WTC11 (cell line): ENCODE results near the gene INO80. TPM values are rescaled to one million over a fixed set of nuclear protein-coding genes. Genes with fewer than 3 reads are reported as not detected.

Experiments used
- ATAC-seq: fragments of 200-7000 bp; cut with Tn5 transposase; 2 replicates; pipeline ENCODE4 v1.10.0; 2021; ENCODE audit warnings: mild to moderate bottlenecking, moderate library complexity
- CTCF ChIA-PET: fragments of 300-600 bp; sonication (Branson Sonifier 250); formaldehyde crosslinking; loops from one replicate; lab custom pipeline; 2021; ENCODE audit warnings: antibody characterized with exemption; lab: Charles Lee
- POLR2A ChIA-PET: fragments of 350-600 bp; sonication (Branson Sonifier 250); formaldehyde crosslinking; loops from one replicate; lab custom pipeline; 2021; ENCODE audit warnings: antibody characterized with exemption; lab: Charles Lee
- DNase-seq: peaks from one replicate; pipeline ENCODE4 v3.0.0; 2021; ENCODE audit warnings: low spot score
- H3K27ac Mint-ChIP-seq: 2 replicates; pipeline ENCODE4 v1.8.0; 2021; ENCODE audit warnings: mixed read lengths
- H3K27me3 Mint-ChIP-seq: 2 replicates; pipeline ENCODE4 v1.8.0; 2021; ENCODE audit warnings: low read depth, mild to moderate bottlenecking, moderate library complexity, mixed read lengths
- H3K36me3 Mint-ChIP-seq: 2 replicates; pipeline ENCODE4 v1.8.0; 2021; ENCODE audit warnings: mixed read lengths
- H3K4me1 Mint-ChIP-seq: 2 replicates; pipeline ENCODE4 v1.8.0; 2022; ENCODE audit warnings: mixed read lengths
- H3K4me3 Mint-ChIP-seq: 2 replicates; pipeline ENCODE4 v1.8.0; 2021; ENCODE audit warnings: mild to moderate bottlenecking, moderate library complexity, mixed read lengths
- H3K9me3 Mint-ChIP-seq: 2 replicates; pipeline ENCODE4 v1.8.0; 2021; ENCODE audit warnings: mixed read lengths
- E2F5 ChIP-seq: sonication (generic); formaldehyde crosslinking; IDR thresholded peaks from 2 replicates; pipeline ENCODE4 v1.8.1; 2022; ENCODE audit warnings: mild to moderate bottlenecking, moderate library complexity, missing genetic modification reagents
- ESRRA ChIP-seq: sonication (generic); formaldehyde crosslinking; IDR thresholded peaks from 2 replicates; pipeline ENCODE4 v1.8.1; 2022; ENCODE audit warnings: mild to moderate bottlenecking, missing genetic modification reagents, borderline replicate concordance
- FOXK1 ChIP-seq: sonication (generic); formaldehyde crosslinking; IDR thresholded peaks from 2 replicates; pipeline ENCODE4 v1.8.0; 2022; ENCODE audit warnings: mild to moderate bottlenecking, moderate library complexity, missing genetic modification reagents
- HMGA2 ChIP-seq: fragments of 250-450 bp; sonication (Bioruptor Pico); IDR thresholded peaks from 2 replicates; pipeline ENCODE4 v1.4.0; 2021; ENCODE audit warnings: mild to moderate bottlenecking, moderate library complexity
- NR1H2 ChIP-seq: sonication (generic); formaldehyde crosslinking; IDR thresholded peaks from 2 replicates; pipeline ENCODE4 v1.9.0; 2021; ENCODE audit warnings: mild to moderate bottlenecking, moderate library complexity, missing genetic modification reagents
- STAT6 ChIP-seq: sonication (generic); formaldehyde crosslinking; conservative IDR thresholded peaks from 2 replicates; pipeline ENCODE4 v1.8.1; 2023; ENCODE audit warnings: mild to moderate bottlenecking, low read depth, missing genetic modification reagents, moderate library complexity
- ZBTB21 ChIP-seq: sonication (generic); formaldehyde crosslinking; IDR thresholded peaks from 2 replicates; pipeline ENCODE4 v1.8.1; 2023; ENCODE audit warnings: mild to moderate bottlenecking, missing genetic modification reagents, borderline replicate concordance
- ZBTB43 ChIP-seq: sonication (generic); formaldehyde crosslinking; IDR thresholded peaks from 2 replicates; pipeline ENCODE4 v1.8.1; 2023; ENCODE audit warnings: mild to moderate bottlenecking, missing genetic modification reagents
- ZNF263 ChIP-seq: sonication (generic); formaldehyde crosslinking; IDR thresholded peaks from 2 replicates; pipeline ENCODE4 v1.8.1; 2022; ENCODE audit warnings: low read depth, mild to moderate bottlenecking, moderate library complexity, missing genetic modification reagents
- ZNF317 ChIP-seq: sonication (generic); formaldehyde crosslinking; IDR thresholded peaks from 2 replicates; pipeline ENCODE4 v1.8.1; 2023; ENCODE audit warnings: low read depth, mild to moderate bottlenecking, moderate library complexity, missing genetic modification reagents, borderline replicate concordance
- total RNA-seq: library from RNA; stranded (reverse); gene quantifications from 3 replicates; pipeline ENCODE4 v1.2.3, GENCODE V29; 2021
- TF ChIP-seq, protein P1 (sequence below): sonication (generic); formaldehyde crosslinking; IDR thresholded peaks from 2 replicates; pipeline ENCODE4 v1.8.0; 2022; ENCODE audit warnings: mild to moderate bottlenecking, missing genetic modification reagents
- TF ChIP-seq, protein P2 (sequence below): sonication (generic); formaldehyde crosslinking; IDR thresholded peaks from 2 replicates; pipeline ENCODE4 v1.8.0; 2023; ENCODE audit warnings: missing genetic modification reagents, mild to moderate bottlenecking, borderline replicate concordance
- TF ChIP-seq, protein P3 (sequence below): fragments of 250-450 bp; sonication (Bioruptor Pico); IDR thresholded peaks from 2 replicates; pipeline ENCODE4 v1.8.0; 2021; ENCODE audit warnings: mild to moderate bottlenecking

The INO80 gene
- total RNA-seq, 1 experiment from 2014 or later = 20.6 TPM

GRCh38 chr15:41116962-41117252 is 827 bp upstream of the INO80 start (continued):
- no peak for TF ChIP-seq ZBTB43 (CRISPR knock-in tag)

DNA sequence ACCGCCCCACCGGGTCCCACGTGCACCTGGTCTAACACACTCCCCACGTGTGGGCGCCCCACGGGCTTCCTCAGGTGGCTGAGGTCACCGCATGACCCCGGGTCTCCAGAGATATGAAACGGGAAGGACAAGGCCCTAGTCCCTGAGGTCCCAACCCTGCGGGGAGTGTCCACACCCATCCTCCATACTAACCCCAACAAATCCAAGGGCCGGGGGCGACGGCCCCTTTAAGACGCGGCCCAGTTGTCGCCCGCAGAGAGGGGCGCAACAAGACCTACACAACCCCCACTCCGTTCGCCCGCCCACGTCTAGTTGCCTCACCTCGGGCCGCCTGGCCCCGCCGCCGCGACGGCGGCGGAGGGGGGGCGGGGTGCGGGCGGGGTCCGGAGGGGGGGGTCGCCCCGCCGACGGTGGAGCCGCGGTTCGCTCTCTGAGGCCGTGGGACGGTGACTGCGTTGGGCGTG is 396 bp downstream of the INO80 start:
- TF ChIP-seq ZNF263 (CRISPR knock-in tag) (no peak), E2F5 (CRISPR knock-in tag) (0 out of 2 replicates have a peak, but pooled peaks have one; percentile 29), ESRRA (no peak), ZBTB21 (no peak), ZNF317 (no peak), HMGA2 (CRISPR knock-in tag) (no peak), NR1H2 (CRISPR knock-in tag) (no peak)
- TF ChIP-seq, protein P1, sequence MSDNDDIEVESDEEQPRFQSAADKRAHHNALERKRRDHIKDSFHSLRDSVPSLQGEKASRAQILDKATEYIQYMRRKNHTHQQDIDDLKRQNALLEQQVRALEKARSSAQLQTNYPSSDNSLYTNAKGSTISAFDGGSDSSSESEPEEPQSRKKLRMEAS = 0 out of 2 replicates have a peak, but pooled peaks have one; percentile 14
- TF ChIP-seq, protein P2, sequence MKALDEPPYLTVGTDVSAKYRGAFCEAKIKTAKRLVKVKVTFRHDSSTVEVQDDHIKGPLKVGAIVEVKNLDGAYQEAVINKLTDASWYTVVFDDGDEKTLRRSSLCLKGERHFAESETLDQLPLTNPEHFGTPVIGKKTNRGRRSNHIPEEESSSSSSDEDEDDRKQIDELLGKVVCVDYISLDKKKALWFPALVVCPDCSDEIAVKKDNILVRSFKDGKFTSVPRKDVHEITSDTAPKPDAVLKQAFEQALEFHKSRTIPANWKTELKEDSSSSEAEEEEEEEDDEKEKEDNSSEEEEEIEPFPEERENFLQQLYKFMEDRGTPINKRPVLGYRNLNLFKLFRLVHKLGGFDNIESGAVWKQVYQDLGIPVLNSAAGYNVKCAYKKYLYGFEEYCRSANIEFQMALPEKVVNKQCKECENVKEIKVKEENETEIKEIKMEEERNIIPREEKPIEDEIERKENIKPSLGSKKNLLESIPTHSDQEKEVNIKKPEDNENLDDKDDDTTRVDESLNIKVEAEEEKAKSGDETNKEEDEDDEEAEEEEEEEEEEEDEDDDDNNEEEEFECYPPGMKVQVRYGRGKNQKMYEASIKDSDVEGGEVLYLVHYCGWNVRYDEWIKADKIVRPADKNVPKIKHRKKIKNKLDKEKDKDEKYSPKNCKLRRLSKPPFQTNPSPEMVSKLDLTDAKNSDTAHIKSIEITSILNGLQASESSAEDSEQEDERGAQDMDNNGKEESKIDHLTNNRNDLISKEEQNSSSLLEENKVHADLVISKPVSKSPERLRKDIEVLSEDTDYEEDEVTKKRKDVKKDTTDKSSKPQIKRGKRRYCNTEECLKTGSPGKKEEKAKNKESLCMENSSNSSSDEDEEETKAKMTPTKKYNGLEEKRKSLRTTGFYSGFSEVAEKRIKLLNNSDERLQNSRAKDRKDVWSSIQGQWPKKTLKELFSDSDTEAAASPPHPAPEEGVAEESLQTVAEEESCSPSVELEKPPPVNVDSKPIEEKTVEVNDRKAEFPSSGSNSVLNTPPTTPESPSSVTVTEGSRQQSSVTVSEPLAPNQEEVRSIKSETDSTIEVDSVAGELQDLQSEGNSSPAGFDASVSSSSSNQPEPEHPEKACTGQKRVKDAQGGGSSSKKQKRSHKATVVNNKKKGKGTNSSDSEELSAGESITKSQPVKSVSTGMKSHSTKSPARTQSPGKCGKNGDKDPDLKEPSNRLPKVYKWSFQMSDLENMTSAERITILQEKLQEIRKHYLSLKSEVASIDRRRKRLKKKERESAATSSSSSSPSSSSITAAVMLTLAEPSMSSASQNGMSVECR (CRISPR knock-in tag) = no peak
- TF ChIP-seq, protein P3, sequence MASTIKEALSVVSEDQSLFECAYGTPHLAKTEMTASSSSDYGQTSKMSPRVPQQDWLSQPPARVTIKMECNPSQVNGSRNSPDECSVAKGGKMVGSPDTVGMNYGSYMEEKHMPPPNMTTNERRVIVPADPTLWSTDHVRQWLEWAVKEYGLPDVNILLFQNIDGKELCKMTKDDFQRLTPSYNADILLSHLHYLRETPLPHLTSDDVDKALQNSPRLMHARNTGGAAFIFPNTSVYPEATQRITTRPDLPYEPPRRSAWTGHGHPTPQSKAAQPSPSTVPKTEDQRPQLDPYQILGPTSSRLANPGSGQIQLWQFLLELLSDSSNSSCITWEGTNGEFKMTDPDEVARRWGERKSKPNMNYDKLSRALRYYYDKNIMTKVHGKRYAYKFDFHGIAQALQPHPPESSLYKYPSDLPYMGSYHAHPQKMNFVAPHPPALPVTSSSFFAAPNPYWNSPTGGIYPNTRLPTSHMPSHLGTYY (CRISPR knock-in tag) = no peak
- Mint-ChIP-seq H3K27me3 (no peaks in the 10 kb centered on the region; the same call in 1 of the 2 replicates), H3K4me3 (peak overlapping the region; percentile 90), H3K9me3 (no peaks in the 10 kb centered on the region), H3K36me3 (0 out of 2 replicates have a peak, but pooled peaks cover 6% of the 10 kb centered on the region), H3K27ac (peak overlapping the region; percentile 97), H3K4me1 (peaks cover 7% of the 10 kb centered on the region; the same call in 1 of the 2 replicates)
- DNase-seq (peak; percentile 52), ATAC-seq (peak; percentile 37)
- ChIA-PET POLR2A (interaction anchor here (0.6 to 1.5 kb wide), 8 partner anchors 15 to 217 kb away, joined by 3 to 7 read pairs (median 5); partner anchors contain the start of genes CHAC1, CHP1, NUSAP1 and OIP5), CTCF (interaction anchor here (1.0 to 1.5 kb wide), 5 partner anchors 116 to 217 kb away, joined by 3 to 9 read pairs (median 4); partner anchors contain the start of genes CHP1, NUSAP1 and OIP5)

GRCh38 chr15:41115161-41115651 is 874 bp downstream of the INO80 start:
- Mint-ChIP-seq H3K27me3 (no peaks in the 10 kb centered on the region), H3K4me1 (peaks cover 7% of the 10 kb centered on the region; the same call in 1 of the 2 replicates), H3K27ac (peak overlapping the region; percentile 97), H3K36me3 (0 out of 2 replicates have a peak, but pooled peaks cover 6% of the 10 kb centered on the region), H3K4me3 (peak overlapping the region; percentile 90)
- DNase-seq = no peak
- POLR2A ChIA-PET = interaction anchor here (0.6 to 1.5 kb wide), 4 partner anchors 14 to 180 kb away, joined by 3 to 5 read pairs (median 4); partner anchors contain the start of gene CHAC1
- ATAC-seq = peak; percentile 18
- no peak for TF ChIP-seq STAT6 (CRISPR knock-in tag)
- 0 out of 2 replicates have a peak, but pooled peaks have one; percentile 30 for TF ChIP-seq FOXK1 (CRISPR knock-in tag)
- TF ChIP-seq, all 79 proteins: peak for 1
- H3K9me3 Mint-ChIP-seq = no peaks in the 10 kb centered on the region
- CTCF ChIA-PET = interaction anchor here (0.6 to 1.5 kb wide), 4 partner anchors 116 to 217 kb away, joined by 3 to 9 read pairs (median 4); partner anchors contain the start of genes CHP1, EXD1, NUSAP1 and OIP5
